Gastroesophageal sphincter (tissue), 3 donors: ENCODE data around the gene PRKCD.

Source experiments
- CTCF ChIP-seq, 4 experiments: fragments of 200-600 bp in 2 of 4; fragments of 450-650 bp in 2 of 4; sonication (generic) in 1 of 4; IDR thresholded peaks; one replicate each; pipeline ENCODE4 v1.5.1; 2017 to 2019; ENCODE audit warnings: antibody characterized with exemption in 4 of 4, mild to moderate bottlenecking in 2 of 4, moderate library complexity in 2 of 4
- EP300 ChIP-seq: sonication (generic); formaldehyde crosslinking; IDR thresholded peaks from one replicate; pipeline ENCODE4 v1.6.1; 2017; ENCODE audit warnings: antibody characterized with exemption, mild to moderate bottlenecking
- POLR2A ChIP-seq, 2 donors: fragments of 450-650 bp; IDR thresholded peaks; one replicate each; pipeline ENCODE4 v1.6.1; 2017; ENCODE audit warnings: antibody characterized with exemption in 2 of 2, mild to moderate bottlenecking in 2 of 2, moderate library complexity in 1 of 2
- POLR2AphosphoS5 ChIP-seq: sonication (generic); formaldehyde crosslinking; IDR thresholded peaks from one replicate; pipeline ENCODE4 v1.6.1; 2017; ENCODE audit warnings: antibody characterized with exemption

GRCh38 chr3:53226142-53226840 lies 65.3 kb downstream of the PRKCD start:
- no peak for TF ChIP-seq POLR2AphosphoS5
- no peak for TF ChIP-seq CTCF (IDR thresholded peaks at IDR 0.05)
- no peak for TF ChIP-seq POLR2A (IDR thresholded peaks at IDR 0.05)
- TF ChIP-seq EP300, result no peak
